RWPE2 (cell line): ENCODE measurements around the gene LONRF2.

Experiments
- ATAC-seq: fragments of 200-7000 bp; cut with Tn5 transposase; 3 replicates; pipeline ENCODE4 v1.9.1; 2021; ENCODE audit warnings: low read depth
- DNase-seq: peaks from one replicate; pipeline ENCODE4 v3.0.0-alpha.2; 2020; ENCODE audit warnings: low spot score
- H3K27ac ChIP-seq: fragments of 450-650 bp; 2 replicates; pipeline ENCODE4 v1.5.1; 2017; ENCODE audit warnings: mild to moderate bottlenecking; ENCODE audit not compliant: poor library complexity, severe bottlenecking
- H3K27me3 ChIP-seq: fragments of 250-450 bp; sonication (Bioruptor Pico); 2 replicates; pipeline ENCODE4 v1.5.1; 2021; ENCODE audit warnings: mild to moderate bottlenecking, moderate library complexity; ENCODE audit not compliant: insufficient read depth, poor library complexity, severe bottlenecking
- H3K36me3 ChIP-seq: fragments of 250-450 bp; sonication (Bioruptor Pico); 2 replicates; pipeline ENCODE4 v1.5.1; 2020; ENCODE audit warnings: low read depth, mild to moderate bottlenecking, moderate library complexity
- H3K4me1 ChIP-seq: fragments of 250-450 bp; sonication (Bioruptor Pico); 2 replicates; pipeline ENCODE4 v1.5.1; 2021; ENCODE audit warnings: mild to moderate bottlenecking, moderate library complexity; ENCODE audit not compliant: insufficient read depth, poor library complexity, severe bottlenecking
- H3K4me3 ChIP-seq: fragments of 250-450 bp; sonication (Bioruptor Pico); 2 replicates; pipeline ENCODE4 v1.5.1; 2021; ENCODE audit warnings: mild to moderate bottlenecking, moderate library complexity; ENCODE audit not compliant: severe bottlenecking
- H3K9me3 ChIP-seq: fragments of 250-450 bp; sonication (Bioruptor Pico); 2 replicates; pipeline ENCODE4 v1.5.1; 2021; ENCODE audit warnings: mild to moderate bottlenecking, moderate library complexity; ENCODE audit not compliant: severe bottlenecking
- CTCF ChIP-seq: fragments of 450-650 bp; IDR thresholded peaks from one replicate; pipeline ENCODE4 v1.5.1; 2017; ENCODE audit warnings: mild to moderate bottlenecking, moderate library complexity; ENCODE audit not compliant: poor library complexity, severe bottlenecking

Gene LONRF2

GRCh38 chr2:100286318-100286717, 36.0 kb downstream of the LONRF2 start:
- H3K36me3 ChIP-seq = no peaks in the 10 kb centered on the region
- no peaks in the 10 kb centered on the region for H3K9me3 ChIP-seq
- ATAC-seq (no peak), DNase-seq (no peak)
- TF ChIP-seq CTCF = no peak
- H3K4me1 ChIP-seq = peaks cover 6% of the 10 kb centered on the region
- no peak overlapping the region for H3K4me3 ChIP-seq
- H3K27ac ChIP-seq = no peak overlapping the region
- peaks cover 7% of the 10 kb centered on the region for H3K27me3 ChIP-seq

GRCh38 chr2:100285691-100286090, 36.6 kb downstream of the LONRF2 start:
- ATAC-seq = no peak
- no peak for DNase-seq
- no peak overlapping the region for H3K27ac ChIP-seq
- H3K4me1 ChIP-seq = no peaks in the 10 kb centered on the region
- no peaks in the 10 kb centered on the region for H3K36me3 ChIP-seq
- no peak for TF ChIP-seq CTCF
- no peaks in the 10 kb centered on the region for H3K9me3 ChIP-seq
- peaks cover 12% of the 10 kb centered on the region for H3K27me3 ChIP-seq
- H3K4me3 ChIP-seq = no peak overlapping the region

DNA sequence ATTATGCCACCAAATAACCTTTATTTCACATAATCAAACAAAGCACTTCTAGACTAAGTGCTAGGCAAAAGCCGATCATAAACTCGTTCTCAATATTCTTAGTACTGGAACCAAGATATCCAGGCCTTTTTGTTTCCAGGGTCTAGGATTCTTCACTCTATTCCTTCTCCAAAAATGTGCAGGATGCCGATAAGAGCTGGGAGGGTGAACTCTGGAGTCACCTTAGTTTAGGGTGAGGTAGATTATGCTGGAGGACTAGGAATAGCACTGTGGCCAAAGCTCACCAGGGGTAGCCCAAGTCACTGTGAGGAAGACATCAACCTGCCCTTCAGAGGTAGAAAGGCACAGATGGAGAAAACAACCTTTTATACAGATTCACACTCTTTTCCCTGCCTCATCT, 37.3 kb downstream of the LONRF2 start:
- no peak for TF ChIP-seq CTCF
- ATAC-seq = no peak
- Histone ChIP-seq H3K36me3 (no peaks in the 10 kb centered on the region), H3K4me1 (no peaks in the 10 kb centered on the region), H3K27ac (no peak overlapping the region), H3K27me3 (peaks cover 12% of the 10 kb centered on the region), H3K9me3 (no peaks in the 10 kb centered on the region), H3K4me3 (no peak overlapping the region)
- DNase-seq = no peak

DNA sequence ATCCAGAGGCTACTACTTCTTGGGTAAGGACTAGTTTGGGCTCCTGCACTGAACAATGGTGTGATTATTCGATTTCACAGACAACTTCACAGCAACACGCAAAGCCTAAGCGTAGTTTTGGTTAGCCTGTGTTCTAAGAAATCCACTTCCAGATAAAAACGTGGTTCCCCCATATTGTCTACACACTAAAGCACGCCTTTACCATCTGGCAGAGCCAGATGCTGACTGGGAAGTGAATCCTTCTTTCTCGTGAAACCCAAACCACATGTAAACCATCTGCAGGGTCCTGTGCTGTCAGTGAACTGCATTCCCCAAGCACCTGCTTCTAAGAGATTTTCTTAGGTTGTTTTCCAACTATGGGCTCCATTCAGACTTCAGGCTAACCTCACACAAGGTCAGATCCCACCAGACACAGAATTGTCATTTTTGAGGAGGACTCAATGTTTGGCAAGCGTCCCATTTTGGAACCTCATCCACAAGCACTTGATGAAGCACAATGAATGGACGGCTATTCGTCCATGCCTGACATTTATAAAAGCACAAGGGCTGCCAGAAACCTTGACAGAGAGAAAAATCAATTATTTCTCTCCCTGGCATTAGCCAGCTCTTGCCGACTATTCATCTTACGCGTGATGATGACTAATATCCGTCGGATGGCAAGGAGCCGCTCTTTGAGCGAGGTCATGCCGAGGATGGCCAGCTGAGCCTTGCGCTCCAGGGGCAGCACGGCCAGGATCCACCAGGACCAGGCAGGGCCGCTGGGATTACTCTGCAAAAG, 38.4 kb downstream of the LONRF2 start:
- Histone ChIP-seq H3K9me3 (no peaks in the 10 kb centered on the region), H3K36me3 (no peaks in the 10 kb centered on the region), H3K27me3 (peaks cover 12% of the 10 kb centered on the region), H3K4me1 (no peaks in the 10 kb centered on the region), H3K27ac (no peak overlapping the region), H3K4me3 (no peak overlapping the region)
- no peak for ATAC-seq
- no peak for DNase-seq
- no peak for TF ChIP-seq CTCF

DNA sequence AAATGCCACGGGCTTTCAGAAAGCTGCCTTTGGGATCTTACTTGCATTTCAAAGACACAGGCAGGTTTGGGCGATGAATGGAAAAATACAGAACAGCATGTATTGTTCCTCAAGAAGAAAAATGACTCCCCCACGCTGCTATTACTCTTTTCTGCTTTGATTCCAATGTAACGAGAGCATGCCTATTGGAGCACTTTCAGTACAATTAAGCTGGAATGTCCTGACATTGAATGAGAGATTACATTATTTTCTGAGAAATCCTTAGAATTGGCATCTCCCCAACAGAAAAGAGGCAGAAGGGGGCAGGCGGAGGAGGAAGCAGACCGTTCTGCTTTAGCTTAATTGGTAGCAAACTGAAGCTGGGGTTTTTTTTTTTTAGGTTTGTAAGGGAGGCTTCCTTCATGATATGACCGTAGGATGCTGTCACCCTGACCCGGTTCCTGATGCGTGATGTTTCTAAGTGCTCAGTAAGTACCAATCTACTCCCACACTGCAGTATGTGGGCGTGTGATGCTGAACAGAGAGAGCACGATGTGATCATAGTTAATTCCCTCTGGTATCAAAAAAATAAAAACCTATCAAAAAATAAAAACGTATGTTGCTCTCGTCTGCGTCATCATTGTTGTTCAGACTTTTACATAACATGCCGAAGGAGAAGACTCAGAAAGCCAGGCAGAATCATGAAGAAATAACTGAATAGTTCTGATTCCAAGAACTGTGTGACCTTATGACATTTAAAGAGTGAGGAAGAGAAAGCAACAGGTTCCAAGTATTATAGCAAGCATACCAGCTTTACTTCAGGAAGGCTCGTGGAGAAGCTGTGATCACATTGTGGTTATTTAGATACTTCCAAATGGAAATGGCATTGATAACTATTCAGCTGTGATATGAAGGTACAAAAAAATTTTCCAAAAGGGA, 40.5 kb downstream of the LONRF2 start:
- DNase-seq (no peak), ATAC-seq (no peak)
- Histone ChIP-seq H3K27me3 (peaks cover 12% of the 10 kb centered on the region), H3K9me3 (no peaks in the 10 kb centered on the region), H3K27ac (no peak overlapping the region), H3K4me3 (no peak overlapping the region), H3K36me3 (no peaks in the 10 kb centered on the region), H3K4me1 (no peaks in the 10 kb centered on the region)
- no peak for TF ChIP-seq CTCF
